MM.1S (cell line): ENCODE data around the gene CD320.

Source experiments
- EZH2 ChIP-seq: fragments of 300-600 bp; sonication (generic); optimal IDR thresholded peaks from 2 replicates; pipeline ENCODE3; 2017; ENCODE audit warnings: low read depth, mild to moderate bottlenecking, antibody characterized with exemption, low read length, mixed read lengths
- EZH2phosphoT487 ChIP-seq: fragments of 300-600 bp; sonication (generic); IDR thresholded peaks from 2 replicates; pipeline ENCODE4 v1.6.1; 2018; ENCODE audit warnings: antibody characterized with exemption, low read length
- TF ChIP-seq, protein P1 (sequence below): fragments of 300-600 bp; sonication (generic); IDR thresholded peaks from 2 replicates; pipeline ENCODE4 v1.5.1; 2016; ENCODE audit warnings: antibody characterized with exemption, low read length, mixed read lengths

DNA sequence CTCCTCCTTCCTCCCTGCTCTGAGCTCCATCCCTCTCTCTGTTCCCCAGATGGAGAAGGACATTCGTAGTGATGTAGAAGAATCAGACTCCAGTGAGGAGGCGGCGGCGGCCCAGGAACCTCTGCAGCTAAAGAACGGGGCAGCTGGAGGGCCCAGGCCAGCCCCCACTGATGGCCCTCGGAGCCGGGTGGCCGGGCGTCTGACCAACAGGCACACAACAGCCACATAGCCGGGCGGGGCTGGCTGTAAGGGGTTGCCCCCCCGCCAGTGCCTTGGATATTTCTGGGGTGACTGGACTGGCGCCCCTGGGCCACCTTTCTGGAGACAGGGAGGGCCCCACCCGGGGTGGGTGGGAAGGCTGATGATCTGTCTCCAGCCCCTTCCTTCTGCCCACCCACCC lies 46.3 kb downstream of the CD320 start:
- TF ChIP-seq, protein P1, sequence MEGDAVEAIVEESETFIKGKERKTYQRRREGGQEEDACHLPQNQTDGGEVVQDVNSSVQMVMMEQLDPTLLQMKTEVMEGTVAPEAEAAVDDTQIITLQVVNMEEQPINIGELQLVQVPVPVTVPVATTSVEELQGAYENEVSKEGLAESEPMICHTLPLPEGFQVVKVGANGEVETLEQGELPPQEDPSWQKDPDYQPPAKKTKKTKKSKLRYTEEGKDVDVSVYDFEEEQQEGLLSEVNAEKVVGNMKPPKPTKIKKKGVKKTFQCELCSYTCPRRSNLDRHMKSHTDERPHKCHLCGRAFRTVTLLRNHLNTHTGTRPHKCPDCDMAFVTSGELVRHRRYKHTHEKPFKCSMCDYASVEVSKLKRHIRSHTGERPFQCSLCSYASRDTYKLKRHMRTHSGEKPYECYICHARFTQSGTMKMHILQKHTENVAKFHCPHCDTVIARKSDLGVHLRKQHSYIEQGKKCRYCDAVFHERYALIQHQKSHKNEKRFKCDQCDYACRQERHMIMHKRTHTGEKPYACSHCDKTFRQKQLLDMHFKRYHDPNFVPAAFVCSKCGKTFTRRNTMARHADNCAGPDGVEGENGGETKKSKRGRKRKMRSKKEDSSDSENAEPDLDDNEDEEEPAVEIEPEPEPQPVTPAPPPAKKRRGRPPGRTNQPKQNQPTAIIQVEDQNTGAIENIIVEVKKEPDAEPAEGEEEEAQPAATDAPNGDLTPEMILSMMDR: no peak
- no peak for TF ChIP-seq EZH2phosphoT487
- TF ChIP-seq EZH2: no peak
